HG03378 (cell line): ENCODE data around the gene KYNU.
A peak's percentile ranks its signal among the peaks of the same experiment; 100 is the strongest.
"Not testable (repeated sequence)": the region's sequence is repeated elsewhere in the genome, so short reads cannot be mapped to it uniquely, and the experiment has no call there.

Experiments used
- ATAC-seq: cut with Tn5 transposase; IDR thresholded peaks from one replicate; pipeline ENCODE4 v1.9.1; 2021; ENCODE audit warnings: mild to moderate bottlenecking, moderate library complexity; ENCODE audit not compliant: unreplicated experiment

The KYNU gene

GRCh38 chr2:142870526-142870925 lies 6.9 kb upstream of the KYNU start:
- no peak for ATAC-seq

- ATAC-seq: no peak
These were observed 6.1 kb upstream of the KYNU start for GRCh38 chr2:142871396-142871795.

- ATAC-seq: no peak
These were observed 4.4 kb upstream of the KYNU start for GRCh38 chr2:142872882-142873724.

GRCh38 chr2:142873831-142874287 lies 3.6 kb upstream of the KYNU start:
- ATAC-seq: peak; percentile 25

GRCh38 chr2:142874293-142874814 lies 3.1 kb upstream of the KYNU start:
- no peak for ATAC-seq

GRCh38 chr2:142875010-142875409 lies 2.5 kb upstream of the KYNU start:
- ATAC-seq: no peak

- ATAC-seq: no peak
These were observed 1.8 kb upstream of the KYNU start for GRCh38 chr2:142875652-142876051.

GRCh38 chr2:142876423-142876822 lies 1.0 kb upstream of the KYNU start:
- ATAC-seq: no peak

- no peak for ATAC-seq
These were observed 691 bp downstream of the KYNU start for GRCh38 chr2:142878031-142878678.

- no peak for ATAC-seq
These were observed 1.7 kb downstream of the KYNU start for GRCh38 chr2:142879151-142879550.

GRCh38 chr2:142880279-142880678 lies 2.8 kb downstream of the KYNU start:
- no peak for ATAC-seq

GRCh38 chr2:142881619-142882018 lies 4.2 kb downstream of the KYNU start:
- no peak for ATAC-seq

GRCh38 chr2:142882500-142882899 lies 5.0 kb downstream of the KYNU start:
- not testable (repeated sequence) for ATAC-seq

- ATAC-seq: no peak
These were observed 6.1 kb downstream of the KYNU start for GRCh38 chr2:142883526-142883925.

GRCh38 chr2:142885543-142885942 lies 8.1 kb downstream of the KYNU start:
- ATAC-seq: no peak

GRCh38 chr2:142892715-142893114 lies 15.3 kb downstream of the KYNU start:
- peak; percentile 99 for ATAC-seq

GRCh38 chr2:142893241-142893640 lies 15.8 kb downstream of the KYNU start:
- ATAC-seq: no peak

GRCh38 chr2:142897807-142898206 lies 20.3 kb downstream of the KYNU start:
- peak; percentile 67 for ATAC-seq

- ATAC-seq: not testable (repeated sequence)
These were observed 22.9 kb downstream of the KYNU start for GRCh38 chr2:142900327-142900726.

- ATAC-seq: no peak
These were observed 24.3 kb downstream of the KYNU start for GRCh38 chr2:142901780-142902179.

- not testable (repeated sequence) for ATAC-seq
These were observed 26.3 kb downstream of the KYNU start for GRCh38 chr2:142903726-142904125.

GRCh38 chr2:142907653-142908052 lies 30.2 kb downstream of the KYNU start:
- no peak for ATAC-seq
